ENCODE measurements around the gene FBXL16.
"Not testable (repeated sequence)": the region's sequence is repeated elsewhere in the genome, so short reads cannot be mapped to it uniquely, and the experiment has no call there.

FBXL16 gene

DNA sequence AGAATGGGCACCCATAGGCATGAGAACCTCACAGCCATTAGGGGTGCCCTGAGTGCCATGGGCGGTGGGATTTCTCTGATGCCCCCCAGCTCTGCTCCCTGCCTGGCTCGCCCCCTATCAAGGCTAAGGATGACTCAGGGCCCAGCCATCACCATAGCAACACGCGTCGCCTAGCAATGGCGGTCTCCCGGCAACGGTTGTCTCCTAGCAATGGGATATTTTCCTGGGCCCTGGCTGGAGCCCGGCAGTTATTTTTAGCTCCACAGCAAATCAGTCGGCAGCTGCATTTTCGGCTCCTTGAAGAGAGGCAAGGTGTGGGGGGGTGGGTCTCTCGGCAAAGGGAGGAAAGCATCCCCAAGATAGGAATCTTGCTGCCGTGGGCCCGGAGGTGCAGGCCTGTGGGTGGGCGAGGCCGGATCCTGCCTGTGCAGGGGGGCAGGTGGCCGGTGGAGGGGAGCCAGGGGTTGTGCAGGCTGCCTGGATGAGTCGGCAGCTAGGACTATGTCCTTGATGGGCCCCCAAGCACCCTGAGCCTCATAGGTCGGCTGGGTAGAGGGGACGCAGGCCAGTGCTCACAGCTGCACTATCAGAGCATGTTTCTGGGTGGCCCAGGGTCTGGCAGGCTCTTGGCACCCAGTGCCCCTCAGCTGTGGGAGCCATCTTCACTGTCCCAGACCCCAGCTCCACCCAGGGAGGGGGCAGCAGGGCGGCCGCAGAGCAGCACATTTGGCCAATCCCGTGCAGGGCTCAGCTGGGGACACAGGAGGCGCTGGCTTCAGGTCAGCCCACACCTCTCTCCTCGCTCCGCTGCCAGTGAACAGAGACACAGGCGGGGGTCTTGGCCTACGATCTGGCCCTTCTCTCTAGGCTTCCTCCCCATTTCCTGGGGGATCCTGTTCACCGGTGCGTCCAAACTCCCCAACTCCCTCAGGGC, 4.2 kb upstream of the FBXL16 start:
- no peak for DNase-seq

DNA sequence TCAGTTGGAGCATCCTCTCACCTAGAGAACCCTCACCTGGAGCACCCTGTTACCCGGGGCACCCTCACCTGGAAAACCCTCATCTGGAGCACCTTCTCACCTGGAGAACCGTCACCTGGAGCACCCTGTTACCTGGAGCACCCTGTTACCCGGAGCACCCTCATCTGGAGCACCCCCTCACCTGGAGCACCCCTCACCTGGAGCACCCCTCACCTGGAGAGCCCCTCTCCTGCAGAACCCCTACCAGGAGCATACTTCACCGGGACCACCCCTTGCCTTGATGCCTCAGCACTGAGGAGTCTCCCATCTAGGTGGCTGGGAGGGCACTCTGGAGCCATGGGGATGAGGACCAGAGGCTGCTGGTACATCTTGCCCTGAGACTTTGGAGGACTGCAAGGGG, 3.4 kb upstream of the FBXL16 start:
- no peak for DNase-seq

DNA sequence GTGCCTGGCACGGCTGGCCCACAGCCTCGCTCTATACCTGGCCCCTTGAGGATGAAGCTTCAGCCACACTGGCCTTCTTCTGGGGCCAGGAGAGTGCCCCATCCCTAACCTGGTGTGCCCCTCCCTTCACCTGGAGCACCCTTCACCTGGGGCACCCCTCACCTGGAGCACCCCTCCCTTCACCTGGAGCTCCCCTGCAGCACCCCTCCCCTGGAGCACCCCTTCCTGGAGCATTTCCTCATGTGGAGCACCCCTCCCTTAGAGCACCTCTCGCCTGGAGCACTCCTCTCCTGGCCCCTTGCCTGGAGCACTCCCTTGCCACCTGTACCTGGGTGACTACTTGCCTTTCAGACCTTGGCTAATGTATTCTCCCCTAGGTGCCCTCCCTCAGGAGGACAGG, 2.4 kb upstream of the FBXL16 start:
- DNase-seq = no peak

DNA sequence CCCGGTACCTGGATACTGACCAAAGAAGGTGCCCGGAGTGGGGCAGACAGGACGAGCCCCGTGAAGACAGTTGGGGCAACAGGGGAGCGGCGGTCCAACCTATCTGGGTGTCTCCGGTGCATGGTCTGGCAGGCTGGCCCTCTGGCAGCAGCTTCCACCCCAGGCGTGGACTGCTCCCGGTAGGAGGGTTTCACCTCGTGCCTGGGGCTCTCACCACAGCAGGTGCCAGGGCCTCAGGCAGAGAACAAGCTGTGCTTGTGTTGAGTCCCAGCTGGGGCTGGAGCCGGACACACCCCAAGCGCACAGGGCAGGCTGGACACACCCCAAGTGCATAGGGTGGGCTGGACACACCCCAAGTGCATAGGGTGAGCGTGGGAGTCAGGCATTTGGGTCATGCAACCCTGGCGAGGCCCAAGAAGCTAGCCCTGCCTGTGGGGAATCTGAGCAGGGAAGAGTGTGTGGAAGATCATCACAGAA, 1.5 kb upstream of the FBXL16 start:
- DNase-seq = no peak

DNA sequence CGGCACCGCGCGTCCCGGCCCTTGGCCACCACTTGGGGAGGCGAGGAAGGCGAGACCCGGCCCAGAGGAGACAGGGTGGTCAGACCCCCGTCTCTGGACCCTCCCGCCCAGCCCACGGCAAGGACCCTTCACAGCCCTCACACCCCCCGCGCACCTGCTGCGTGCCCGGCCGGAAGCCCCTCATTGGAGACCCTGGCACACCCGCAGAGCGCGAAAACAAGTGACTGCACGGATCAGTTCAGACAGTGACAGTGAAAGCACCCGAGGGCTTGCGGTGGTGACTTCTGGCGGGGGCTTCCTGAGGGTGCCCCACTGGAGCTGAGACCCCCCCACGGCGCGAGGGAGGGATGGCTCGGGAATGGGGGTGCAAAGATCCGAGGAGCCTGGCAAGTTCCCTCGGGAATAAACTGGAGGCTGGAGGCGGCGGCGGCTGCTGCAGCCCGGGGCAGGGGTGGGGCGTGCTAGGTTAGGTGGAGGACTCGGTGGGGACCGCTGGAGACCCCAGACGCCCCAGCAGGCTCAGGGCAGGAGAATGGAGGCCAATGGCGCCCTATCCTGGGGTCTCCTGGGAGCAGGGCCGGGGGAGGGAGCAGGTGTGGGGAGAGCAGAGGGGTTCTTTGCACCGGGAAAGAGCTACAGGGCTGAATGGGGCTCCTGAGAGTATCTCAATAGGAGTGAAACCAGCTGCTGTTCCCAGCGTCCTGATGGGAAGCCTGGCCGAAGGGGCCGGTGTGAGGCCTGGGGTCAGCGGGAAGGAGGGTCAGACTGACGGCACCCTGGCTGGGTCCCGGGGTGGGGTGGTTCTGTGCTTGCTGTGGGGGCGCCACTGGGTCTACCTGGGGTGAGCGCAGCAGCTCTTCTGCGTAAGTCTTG, 824 bp upstream of the FBXL16 start:
- DNase-seq = no peak

DNA sequence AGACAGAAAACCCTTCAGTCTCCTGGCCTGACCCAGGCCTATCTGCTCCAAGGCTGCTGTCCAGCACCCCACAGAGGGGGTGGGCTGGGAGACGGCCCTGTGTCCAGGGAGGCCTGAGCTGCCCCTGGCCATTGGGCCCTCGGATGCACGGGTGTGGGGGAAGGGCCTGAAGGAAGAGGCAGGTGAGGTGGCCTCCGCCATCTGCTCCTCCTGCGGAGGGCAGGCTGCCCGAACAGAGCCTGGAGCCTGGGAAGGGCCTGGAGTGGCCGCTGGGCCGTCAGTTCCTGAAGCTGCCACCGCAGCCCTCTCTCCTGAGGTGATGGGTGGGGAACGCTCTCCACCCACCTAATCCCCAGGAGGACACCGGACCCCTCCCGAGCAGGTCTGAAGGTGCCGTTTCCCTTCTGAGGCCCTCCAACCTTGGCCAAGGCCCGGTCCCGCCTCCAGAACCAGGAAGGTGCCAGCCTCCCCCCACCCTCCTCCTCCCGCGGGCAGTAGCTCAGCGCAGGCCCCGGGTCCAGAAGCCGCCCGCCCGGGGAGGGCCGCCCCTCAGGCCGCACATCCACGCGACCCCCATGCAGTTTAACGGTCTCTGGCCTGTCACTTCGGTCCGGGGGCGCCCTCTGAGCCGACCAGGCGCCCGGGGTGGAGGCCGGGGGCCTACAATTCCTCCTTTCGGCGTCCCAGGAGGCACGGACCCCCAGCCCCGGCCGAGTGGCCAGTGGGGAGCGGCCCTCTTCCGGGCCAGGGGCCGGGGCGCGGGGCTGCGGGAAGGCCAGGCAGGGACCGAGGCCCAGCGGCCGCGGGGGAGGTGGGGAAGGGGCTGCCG, 835 bp downstream of the FBXL16 start:
- no peak for DNase-seq

DNA sequence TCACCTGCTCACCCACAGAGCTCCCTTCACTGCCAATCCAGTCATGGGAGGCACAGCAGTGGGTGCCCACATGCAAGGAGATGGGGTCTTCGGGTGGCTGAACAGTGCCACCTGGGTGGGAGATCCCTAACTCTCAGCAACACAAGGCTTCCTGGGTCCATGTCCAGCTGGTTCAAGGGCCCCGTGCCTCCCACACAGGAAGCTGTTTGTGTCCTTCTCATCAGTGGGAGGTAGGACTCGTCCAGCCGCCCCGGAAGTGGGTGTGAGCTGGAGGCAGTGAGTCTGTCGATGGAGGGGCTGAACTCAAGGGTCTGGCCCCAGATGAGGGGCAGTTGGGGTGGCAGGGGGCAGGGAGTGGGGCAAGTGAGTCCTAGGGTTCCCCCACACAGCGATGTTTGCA, 1.6 kb downstream of the FBXL16 start:
- no peak for DNase-seq

DNA sequence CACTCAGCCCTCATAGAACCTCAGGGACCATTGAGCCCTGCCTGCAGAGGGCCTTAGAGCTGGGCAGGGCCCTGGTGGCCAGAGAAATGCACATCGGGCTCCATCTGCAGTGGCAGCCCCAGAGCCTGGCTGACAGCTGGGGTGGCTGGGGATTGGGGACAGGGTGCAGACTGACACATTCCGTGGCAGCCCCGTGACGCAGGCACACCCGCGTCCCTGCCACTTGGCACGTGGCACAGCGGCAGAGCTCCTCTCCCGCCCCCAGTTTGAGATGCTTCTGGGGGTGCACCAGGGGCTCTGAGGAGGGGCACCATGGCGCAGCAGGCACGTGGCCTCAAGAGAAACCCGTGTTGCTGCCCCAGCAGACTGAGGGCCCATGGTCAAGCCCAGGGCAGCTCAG, 2.2 kb downstream of the FBXL16 start:
- DNase-seq = no peak

DNA sequence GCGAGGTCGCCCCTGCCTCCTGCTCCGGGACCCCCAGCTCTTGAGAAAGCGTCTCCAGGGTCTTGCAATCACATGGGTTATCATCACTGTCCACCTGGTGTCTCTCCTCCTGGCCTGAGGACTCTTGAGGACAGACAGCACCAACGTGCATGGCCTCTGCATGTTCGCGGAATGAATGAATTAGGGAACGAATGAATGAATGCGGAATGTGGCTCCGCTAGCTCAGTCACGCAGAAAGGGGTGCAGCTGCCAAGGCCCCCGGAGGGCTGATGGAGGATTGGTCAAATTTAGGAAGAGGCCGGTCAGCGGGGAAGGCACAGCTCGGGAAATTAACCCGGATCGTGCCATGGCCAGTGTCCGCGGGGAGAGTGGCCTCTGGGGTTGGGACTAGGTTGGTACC, 3.3 kb downstream of the FBXL16 start:
- DNase-seq = no peak

DNA sequence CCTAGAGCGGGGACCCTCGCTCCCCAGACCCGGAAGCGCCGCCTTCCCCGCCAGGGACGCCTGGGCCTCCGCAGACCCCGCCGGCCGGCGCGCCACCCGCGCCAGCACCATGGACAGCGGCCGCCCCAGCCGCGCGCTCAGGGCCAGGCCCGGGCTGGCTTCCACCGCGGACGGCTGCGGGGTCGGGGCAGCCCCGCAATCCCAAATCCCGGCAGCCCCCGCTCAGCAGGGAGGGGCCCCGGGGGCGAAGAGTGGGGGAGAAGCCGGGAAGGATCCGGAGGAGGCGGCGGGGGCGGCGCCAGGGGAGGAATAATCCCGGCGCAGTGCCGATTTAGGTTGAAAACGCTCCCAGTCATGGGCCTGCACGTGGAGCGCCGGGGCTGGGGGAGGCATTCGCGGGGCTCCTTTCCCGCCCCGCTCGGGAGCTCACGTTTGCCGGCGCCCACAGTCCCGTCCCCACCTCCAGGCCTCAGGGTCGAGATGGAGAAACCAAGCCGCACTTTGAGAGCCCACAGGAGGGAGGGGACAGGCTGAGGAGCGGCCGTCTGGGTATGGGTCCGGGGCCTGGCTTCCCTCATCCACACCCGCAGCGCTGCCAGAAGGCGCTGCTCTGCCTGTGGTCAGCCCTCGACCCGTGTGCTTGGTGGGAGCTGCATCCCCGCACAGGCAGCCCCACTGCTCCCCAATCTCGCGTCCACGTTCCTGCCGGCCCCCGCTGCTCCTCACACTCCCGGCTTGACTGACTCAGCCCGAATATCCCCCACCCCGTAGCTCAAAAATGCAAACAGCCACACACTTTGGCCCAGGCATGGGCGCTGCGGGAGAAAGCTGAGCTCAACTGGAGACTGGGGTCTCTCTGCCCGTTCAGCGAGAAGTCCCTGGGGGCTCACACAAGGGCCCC, 4.7 kb downstream of the FBXL16 start:
- no peak for DNase-seq

DNA sequence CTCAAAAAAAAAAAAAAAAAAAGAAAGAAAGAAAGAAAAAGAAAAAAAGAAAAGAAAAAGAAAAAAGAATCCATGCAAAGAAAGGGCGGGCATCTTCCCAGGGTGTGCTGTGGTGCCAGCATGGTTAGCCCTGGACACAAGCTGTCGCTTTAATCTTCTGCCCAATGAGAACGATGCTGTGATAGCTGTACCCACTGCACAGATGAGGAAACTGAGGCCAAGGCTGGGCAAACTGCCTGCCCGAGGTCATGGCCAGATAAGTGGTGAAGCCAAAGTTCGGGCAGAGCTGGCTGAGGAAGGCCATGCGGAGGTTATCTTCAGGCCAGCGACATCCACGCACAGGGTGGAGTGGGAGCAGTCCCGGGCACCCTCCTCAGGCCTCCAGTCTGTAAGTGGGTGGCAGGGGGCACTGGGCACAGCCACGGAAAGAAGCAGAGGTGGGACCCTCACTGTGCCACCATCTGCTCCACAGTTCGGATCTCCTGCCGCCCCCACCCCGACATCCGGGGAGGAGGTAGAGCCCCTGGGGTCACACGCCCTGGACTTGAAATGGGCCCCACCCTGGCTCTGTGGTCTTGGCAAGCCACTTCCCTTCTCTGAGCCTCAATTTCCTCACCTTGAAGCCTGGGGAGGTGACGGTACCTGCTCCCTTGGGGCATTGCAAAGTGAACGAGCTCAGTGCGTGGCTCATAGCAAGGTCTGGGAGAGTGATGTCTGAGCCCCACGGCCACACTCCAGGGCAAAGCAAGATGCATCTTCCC, 6.5 kb downstream of the FBXL16 start:
- no peak for DNase-seq

DNA sequence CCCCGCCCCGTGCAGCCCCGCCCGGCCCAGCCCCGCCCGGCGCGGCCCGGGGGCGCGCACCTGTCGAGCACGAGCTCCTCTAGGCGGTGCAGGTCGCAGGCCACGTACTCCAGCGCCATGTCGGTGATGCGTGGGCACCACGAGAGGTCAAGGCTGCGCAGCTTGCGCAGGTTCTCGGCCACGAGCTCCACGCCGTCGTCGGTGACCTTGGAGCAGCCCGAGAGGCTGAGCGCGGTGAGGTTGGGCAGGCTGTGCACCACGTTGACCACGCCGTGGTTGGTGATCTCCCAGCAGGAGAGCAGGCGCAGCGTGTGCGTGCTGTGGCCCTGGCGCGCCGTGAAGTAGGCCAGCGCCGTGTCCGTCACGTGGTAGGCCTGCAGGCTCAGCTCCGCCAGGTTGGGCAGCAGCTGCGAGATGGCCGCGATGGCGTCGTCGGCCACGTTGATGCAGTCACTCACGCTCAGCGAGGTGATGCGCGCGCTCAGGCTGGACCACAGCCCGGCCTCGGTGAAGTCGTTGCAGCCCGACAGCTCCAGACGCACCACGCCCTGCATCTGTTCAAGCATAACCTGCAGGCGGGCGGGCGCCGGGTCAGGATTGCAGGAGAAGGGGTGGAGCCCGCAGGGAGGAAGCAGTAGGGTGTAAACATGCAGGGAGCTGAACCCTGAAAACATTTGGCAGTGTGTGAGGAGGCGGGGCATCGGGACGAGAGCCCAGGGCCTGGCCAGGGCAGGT, 10.1 kb downstream of the FBXL16 start:
- DNase-seq = no peak

DNA sequence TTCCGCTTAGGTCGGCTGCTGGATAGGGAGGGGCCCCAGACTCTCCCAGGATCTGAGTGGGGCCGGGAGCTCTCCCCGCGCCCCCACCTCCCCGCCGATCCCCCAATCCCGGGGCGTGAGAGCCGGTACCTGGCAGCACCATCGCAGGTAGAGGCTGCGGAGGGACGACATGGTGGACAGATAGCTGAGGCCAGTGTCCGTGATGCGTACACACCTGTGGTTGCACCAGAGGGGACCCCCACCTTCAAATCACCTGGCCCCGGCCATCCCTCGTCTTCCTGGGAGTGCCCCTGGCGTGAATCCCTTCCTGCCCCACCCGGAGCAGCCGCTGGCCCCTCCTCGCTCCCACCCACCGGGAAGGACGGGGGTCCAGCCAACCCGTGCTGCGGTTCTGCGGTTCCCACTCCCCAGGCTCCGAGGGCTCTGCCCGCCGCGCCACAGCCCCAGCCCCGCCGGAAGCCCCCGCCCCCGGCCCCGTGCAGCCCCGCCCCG, 10.7 kb downstream of the FBXL16 start:
- DNase-seq = no peak

DNA sequence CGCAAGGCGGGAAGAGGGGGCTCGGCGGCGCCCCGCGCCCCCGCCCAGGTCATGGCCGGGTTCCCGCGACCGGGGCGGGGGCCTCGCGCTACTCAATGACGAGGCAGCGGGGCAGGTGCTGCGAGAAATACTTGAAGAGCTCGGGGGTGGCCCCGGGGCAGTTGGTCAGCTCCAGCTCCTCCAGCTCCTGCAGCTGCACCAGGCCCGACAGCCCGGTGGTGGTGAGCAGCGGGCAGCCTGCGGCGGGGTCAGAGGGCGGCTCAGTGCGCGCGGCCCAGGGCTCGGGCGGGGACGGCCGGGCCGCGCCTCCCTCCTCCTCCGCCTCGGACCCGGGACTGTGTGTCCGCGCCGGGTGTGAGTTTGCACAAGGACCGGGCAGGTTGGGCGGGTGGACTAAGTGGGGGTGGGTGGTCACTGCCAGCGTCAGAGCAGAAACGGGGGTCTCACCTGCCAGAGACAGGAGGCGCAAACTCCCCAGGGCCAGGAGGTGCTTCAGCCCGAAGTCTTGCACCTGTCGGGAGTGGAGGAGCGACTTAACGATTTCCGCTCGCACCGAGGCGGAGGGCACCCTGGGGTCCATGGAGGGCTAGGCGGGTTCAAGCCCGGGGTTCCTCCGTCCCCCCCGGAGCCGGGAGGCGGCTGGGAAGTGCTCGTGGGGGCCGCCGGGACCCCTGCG, 11.3 kb downstream of the FBXL16 start:
- DNase-seq = no peak

DNA sequence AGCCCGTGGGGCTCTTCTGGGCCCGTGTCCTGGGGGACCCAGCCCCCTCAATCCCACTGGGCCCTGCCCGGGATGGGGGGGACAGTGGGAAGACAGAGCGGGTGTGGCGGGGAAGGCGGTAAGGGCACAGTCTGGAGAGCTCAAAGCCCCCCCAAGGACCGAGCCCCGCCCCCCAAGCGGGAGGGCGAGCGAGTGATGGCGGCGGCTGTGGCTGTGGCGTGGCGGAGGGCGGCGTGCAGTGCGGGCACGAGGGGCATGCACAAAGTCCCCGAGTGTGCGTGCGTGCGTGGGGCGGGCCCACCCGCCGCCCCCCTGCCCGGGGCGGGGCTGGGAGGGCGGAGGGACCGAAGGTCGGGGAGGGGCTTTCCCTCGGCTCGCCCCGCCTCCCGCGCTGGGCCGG, 11.8 kb downstream of the FBXL16 start:
- no peak for DNase-seq

DNA sequence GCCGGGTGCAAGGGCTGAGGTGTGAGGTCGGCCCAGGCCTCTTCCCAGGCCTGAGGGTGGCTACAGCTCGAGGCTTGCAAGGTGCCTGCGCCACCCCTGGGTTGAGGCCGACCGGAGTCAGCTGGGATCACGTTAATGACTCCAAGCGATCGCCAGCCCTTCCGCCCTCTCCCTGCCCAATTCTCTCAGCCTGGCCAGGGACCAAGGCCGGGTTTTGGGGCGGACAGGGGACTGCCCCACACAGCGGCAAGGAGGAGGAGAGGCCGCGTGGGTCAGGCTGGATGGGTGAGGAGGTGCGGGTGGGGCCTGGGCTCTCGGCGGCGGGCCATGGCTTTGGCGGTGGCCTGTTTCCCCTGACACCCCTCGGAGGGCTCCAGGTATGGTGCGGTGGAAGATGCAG, 12.2 kb downstream of the FBXL16 start:
- DNase-seq = no peak

DNA sequence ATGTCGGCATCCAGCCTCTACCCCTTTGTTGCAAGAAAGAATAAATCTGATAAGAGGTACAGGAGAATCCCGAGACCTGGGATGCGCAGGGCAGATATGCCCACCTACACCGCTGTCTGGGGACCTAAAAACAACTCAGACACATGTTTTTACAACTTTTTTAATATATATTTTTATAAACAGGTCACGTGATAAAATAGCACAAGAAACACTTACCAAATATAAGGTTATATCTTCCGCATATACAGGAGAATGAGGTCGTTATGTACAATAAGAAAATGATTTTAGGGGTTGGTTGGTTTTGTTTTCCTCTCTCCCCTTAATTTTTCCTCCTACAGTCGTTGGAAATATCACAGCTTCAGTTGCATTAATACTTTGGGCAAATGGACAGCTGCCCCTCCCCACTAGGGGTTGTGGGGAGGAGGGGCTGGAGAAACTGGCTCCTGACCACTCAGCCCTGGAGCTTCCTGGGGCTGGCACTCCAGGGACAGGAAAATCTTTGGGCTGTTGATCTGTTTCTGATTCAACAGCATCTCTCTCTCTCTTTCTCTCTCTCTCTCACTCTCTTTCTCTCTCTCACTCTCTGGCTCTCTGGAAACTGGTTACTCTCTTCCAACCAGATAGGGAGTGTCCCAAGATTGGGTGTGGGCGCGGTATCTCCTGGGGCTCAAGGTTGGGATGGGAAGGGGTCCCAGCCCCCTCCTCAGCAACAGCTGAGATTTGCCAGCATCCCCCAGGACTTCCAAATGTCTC, 13.1 kb downstream of the FBXL16 start:
- no peak for DNase-seq

DNA sequence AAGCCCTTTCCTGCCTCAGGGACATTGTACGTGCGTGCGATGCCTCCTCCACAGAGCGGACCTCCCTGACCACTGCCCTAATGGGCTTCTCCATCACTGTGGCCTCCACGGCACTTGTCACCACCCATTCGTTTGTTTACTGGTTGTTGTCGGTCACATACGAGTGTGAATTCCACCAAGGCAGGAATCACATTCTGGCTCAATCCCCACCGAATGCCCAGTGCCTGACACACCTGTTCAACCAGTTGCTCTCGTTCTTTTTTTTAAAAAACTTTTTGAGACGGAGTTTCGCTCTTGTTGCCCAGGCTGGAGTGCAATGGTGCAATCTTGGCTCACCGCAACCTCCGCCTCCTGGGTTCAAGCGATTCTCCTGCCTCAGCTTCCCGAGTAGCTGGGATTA, 14.4 kb downstream of the FBXL16 start:
- DNase-seq = not testable (repeated sequence)

Measured in AML-193 (cell line).